Adrenal gland (tissue), 5 donors: ENCODE results near the gene PCDHGA11.

Experiments
- CTCF ChIP-seq, 6 experiments: fragments of 450-650 bp in 4 of 6; fragments of 200-600 bp in 2 of 6; sonication (generic) in 1 of 6; IDR thresholded peaks; 1 replicate in 5 of 6; 2 replicates in 1 of 6; pipeline versions ENCODE4 v1.5.1 to v1.8.0; 2016 to 2021; ENCODE audit warnings: antibody characterized with exemption in 6 of 6, mild to moderate bottlenecking in 2 of 6, moderate library complexity in 1 of 6
- POLR2A ChIP-seq, 2 donors: fragments of 450-650 bp; IDR thresholded peaks; one replicate each; pipeline ENCODE4 v1.6.1; 2017; ENCODE audit warnings: antibody characterized with exemption in 2 of 2, mild to moderate bottlenecking in 2 of 2, moderate library complexity in 1 of 2
- donor health status: DM: no; HTN: no; CAD: no.

GRCh38 chr5:141434006-141434405 is 13.2 kb downstream of the PCDHGA11 start:
- TF ChIP-seq CTCF (IDR thresholded peaks at IDR 0.05) (no peak), POLR2A (IDR thresholded peaks at IDR 0.05) (no peak)
